Measurements from ENCODE around the gene GNB1. TPM values are rescaled to one million over a fixed set of nuclear protein-coding genes. Genes with fewer than 3 reads are reported as not detected.
"Not testable (repeated sequence)": the region's sequence is repeated elsewhere in the genome, so short reads cannot be mapped to it uniquely, and the experiment has no call there.

GNB1 gene
- total RNA-seq, 1 experiment from 2014 or later = 93.7 TPM

- Histone ChIP-seq H3K27me3 (ENCODE audit: low read length) (no peaks in the 10 kb centered on the region), H4K20me1 (ENCODE audit: insufficient read depth, low read depth, low read length) (peaks cover 42% of the 10 kb centered on the region; the same call in 1 of the 2 replicates), H3K36me3 (ENCODE audit: insufficient read depth, low read length) (peaks cover 15% of the 10 kb centered on the region; the same call in 1 of the 2 replicates), H3K4me2 (ENCODE audit: low read depth, low read length, poor library complexity, severe bottlenecking) (no peak overlapping the region), H3K4me3 (ENCODE audit: low read length) (no peak overlapping the region), H3K9ac (ENCODE audit: low read length) (no peak overlapping the region), H3K79me2 (ENCODE audit: low read length) (peaks cover 99% of the 10 kb centered on the region), H2AFZ (ENCODE audit: low read length) (no peak overlapping the region), H3K9me3 (ENCODE audit: low read length) (no peaks in the 10 kb centered on the region), H3K9me2 (replicated peaks; ENCODE audit: insufficient read depth, low read length) (no peaks in the 10 kb centered on the region), H3K27ac (ENCODE audit: low read length) (peak overlapping the region; percentile 32), H3K4me1 (ENCODE audit: low read length) (peaks cover 28% of the 10 kb centered on the region)
- DNase-seq = no peak
Observed at GRCh38 chr1:1869469-1869868, 21.4 kb downstream of the GNB1 start.

GRCh38 chr1:1867164-1867563, 23.7 kb downstream of the GNB1 start:
- Histone ChIP-seq H3K9me3 (ENCODE audit: low read length) (no peaks in the 10 kb centered on the region), H3K4me2 (ENCODE audit: low read depth, low read length, poor library complexity, severe bottlenecking) (no peak overlapping the region), H3K4me3 (ENCODE audit: low read length) (no peak overlapping the region), H3K36me3 (ENCODE audit: insufficient read depth, low read length) (peaks cover 13% of the 10 kb centered on the region; the same call in 1 of the 2 replicates), H2AFZ (ENCODE audit: low read length) (no peak overlapping the region), H3K4me1 (ENCODE audit: low read length) (peaks cover 52% of the 10 kb centered on the region), H3K27me3 (ENCODE audit: low read length) (no peaks in the 10 kb centered on the region), H3K9ac (ENCODE audit: low read length) (no peak overlapping the region), H4K20me1 (ENCODE audit: insufficient read depth, low read depth, low read length) (peaks cover 43% of the 10 kb centered on the region), H3K27ac (ENCODE audit: low read length) (0 out of 2 replicates have a peak overlapping the region, but pooled peaks have one; percentile 6), H3K9me2 (replicated peaks; ENCODE audit: insufficient read depth, low read length) (no peaks in the 10 kb centered on the region), H3K79me2 (ENCODE audit: low read length) (peaks cover 100% of the 10 kb centered on the region)
- no peak for DNase-seq

- peaks cover 100% of the 10 kb centered on the region for H3K79me2 ChIP-seq (ENCODE audit: low read length)
- H3K9ac ChIP-seq (ENCODE audit: low read length) = peak overlapping the region; percentile 32
- peaks cover 65% of the 10 kb centered on the region for H4K20me1 ChIP-seq (ENCODE audit: insufficient read depth, low read depth, low read length)
- H3K9me3 ChIP-seq (ENCODE audit: low read length) = no peaks in the 10 kb centered on the region
- peak overlapping the region; percentile 28 for H3K4me2 ChIP-seq (ENCODE audit: low read depth, low read length, poor library complexity, severe bottlenecking)
- no peaks in the 10 kb centered on the region for H3K27me3 ChIP-seq (ENCODE audit: low read length)
- no peak overlapping the region for H2AFZ ChIP-seq (ENCODE audit: low read length)
- no peaks in the 10 kb centered on the region for H3K9me2 ChIP-seq (replicated peaks; ENCODE audit: insufficient read depth, low read length)
- H3K4me3 ChIP-seq (ENCODE audit: low read length) = no peak overlapping the region
- peak overlapping the region; percentile 83 for H3K27ac ChIP-seq (ENCODE audit: low read length)
- DNase-seq = no peak
- peaks cover 88% of the 10 kb centered on the region for H3K4me1 ChIP-seq (ENCODE audit: low read length)
- H3K36me3 ChIP-seq (ENCODE audit: insufficient read depth, low read length) = peaks cover 11% of the 10 kb centered on the region; the same call in 1 of the 2 replicates
Observed at GRCh38 chr1:1862905-1863547, 27.9 kb downstream of the GNB1 start.

DNA sequence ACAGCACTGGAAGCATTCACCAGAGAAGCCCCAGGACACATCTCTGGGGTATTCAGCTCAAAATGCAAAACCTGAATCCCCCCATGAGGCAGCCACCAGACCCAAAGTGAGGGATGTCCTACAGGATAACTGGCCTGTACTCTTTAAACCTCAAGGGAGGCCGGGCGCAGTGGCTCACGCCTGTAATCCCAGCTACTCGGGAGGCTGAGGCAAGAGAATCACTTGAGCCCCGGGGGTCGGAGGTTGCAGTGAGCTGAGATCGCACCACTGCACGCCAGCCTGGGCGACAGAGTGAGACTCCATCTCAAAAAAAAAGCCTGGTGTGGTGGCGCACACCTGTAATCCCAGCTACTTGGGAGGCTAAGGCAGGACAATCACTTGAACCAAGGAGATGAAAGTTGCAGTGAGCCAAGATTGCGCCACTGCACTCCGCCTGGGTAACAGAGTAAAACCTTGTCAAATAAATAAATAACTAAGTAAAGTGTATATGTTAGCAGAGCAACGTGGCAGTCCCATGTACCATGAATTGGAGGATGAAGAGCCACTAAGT, 29.1 kb downstream of the GNB1 start:
- peak overlapping the region; percentile 56 for H3K9ac ChIP-seq (ENCODE audit: low read length)
- not testable (repeated sequence) for DNase-seq; H3K4me3 ChIP-seq (ENCODE audit: low read length); H3K27me3 ChIP-seq (ENCODE audit: low read length); H3K9me3 ChIP-seq (ENCODE audit: low read length); H2AFZ ChIP-seq (ENCODE audit: low read length); H3K9me2 ChIP-seq (replicated peaks; ENCODE audit: insufficient read depth, low read length)
- peak overlapping the region; percentile 83 for H3K27ac ChIP-seq (ENCODE audit: low read length)
- H4K20me1 ChIP-seq (ENCODE audit: insufficient read depth, low read depth, low read length) = peaks cover 77% of the 10 kb centered on the region
- peaks cover 100% of the 10 kb centered on the region for H3K79me2 ChIP-seq (ENCODE audit: low read length)
- peaks cover 97% of the 10 kb centered on the region for H3K4me1 ChIP-seq (ENCODE audit: low read length)
- peak overlapping the region; percentile 22 for H3K4me2 ChIP-seq (ENCODE audit: low read depth, low read length, poor library complexity, severe bottlenecking)
- H3K36me3 ChIP-seq (ENCODE audit: insufficient read depth, low read length) = peaks cover 11% of the 10 kb centered on the region; the same call in 1 of the 2 replicates

DNA sequence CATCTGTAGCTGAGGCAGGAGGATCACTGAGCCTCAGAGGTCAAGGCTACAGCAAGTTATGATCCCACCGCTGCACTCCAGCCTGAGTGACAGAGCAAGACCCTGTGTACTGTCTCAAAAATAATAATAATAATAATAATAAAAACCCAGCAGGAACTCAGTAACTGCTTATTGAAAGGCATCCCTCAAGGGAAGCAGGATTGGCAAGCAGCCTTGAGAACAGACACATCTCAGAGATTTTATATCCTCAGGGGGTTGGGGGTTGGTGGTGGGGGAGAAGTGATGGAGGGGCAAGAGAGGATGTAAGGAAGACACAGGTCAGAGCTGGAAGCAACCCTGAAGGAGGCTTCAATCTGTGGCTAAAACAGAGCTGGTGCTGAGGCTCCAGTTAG, 29.6 kb downstream of the GNB1 start:
- peak overlapping the region; percentile 22 for H3K4me2 ChIP-seq (ENCODE audit: low read depth, low read length, poor library complexity, severe bottlenecking)
- H3K36me3 ChIP-seq (ENCODE audit: insufficient read depth, low read length) = peaks cover 11% of the 10 kb centered on the region; the same call in 1 of the 2 replicates
- no peak overlapping the region for H2AFZ ChIP-seq (ENCODE audit: low read length)
- H3K27me3 ChIP-seq (ENCODE audit: low read length) = no peaks in the 10 kb centered on the region
- peaks cover 100% of the 10 kb centered on the region for H3K79me2 ChIP-seq (ENCODE audit: low read length)
- peak overlapping the region; percentile 83 for H3K27ac ChIP-seq (ENCODE audit: low read length)
- H3K4me1 ChIP-seq (ENCODE audit: low read length) = peaks cover 99% of the 10 kb centered on the region
- H3K9me3 ChIP-seq (ENCODE audit: low read length) = no peaks in the 10 kb centered on the region
- H4K20me1 ChIP-seq (ENCODE audit: insufficient read depth, low read depth, low read length) = peaks cover 82% of the 10 kb centered on the region
- H3K9me2 ChIP-seq (replicated peaks; ENCODE audit: insufficient read depth, low read length) = no peaks in the 10 kb centered on the region
- DNase-seq = no peak
- H3K9ac ChIP-seq (ENCODE audit: low read length) = peak overlapping the region; percentile 56
- no peak overlapping the region for H3K4me3 ChIP-seq (ENCODE audit: low read length)

DNA sequence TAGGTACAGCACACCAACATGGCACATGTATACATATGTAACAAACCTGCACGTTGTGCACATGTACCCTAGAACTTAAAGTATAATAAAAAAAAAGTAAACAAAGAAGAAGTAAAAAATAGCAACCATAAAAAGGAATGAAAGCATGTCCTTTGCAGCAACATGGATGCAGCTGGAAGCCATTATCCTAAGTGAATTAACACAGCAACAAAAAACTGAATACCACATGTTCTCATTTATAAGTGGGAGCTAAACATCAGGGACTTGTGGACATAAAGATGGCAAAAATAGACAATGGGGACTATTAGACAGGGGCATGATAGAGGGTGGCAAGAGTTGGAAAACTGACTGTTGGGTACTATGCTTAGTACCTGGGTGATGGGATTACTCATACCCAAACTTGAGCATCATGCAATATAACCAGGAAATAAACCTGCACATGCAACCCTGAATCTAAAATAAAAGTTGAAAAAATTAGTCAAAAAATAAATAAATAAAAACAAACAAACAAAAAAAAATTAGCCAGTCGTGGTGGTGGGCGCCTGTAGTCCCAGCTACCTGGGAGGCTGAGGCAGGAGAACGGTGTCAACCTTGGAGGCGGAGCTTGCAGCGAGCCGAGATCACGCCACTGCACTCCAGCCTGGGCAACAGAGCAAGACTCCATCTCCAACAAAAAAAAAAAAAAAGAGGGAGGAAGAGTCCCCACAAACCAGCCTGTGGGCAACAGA, 30.8 kb downstream of the GNB1 start:
- Histone ChIP-seq H3K27ac (ENCODE audit: low read length) (peak overlapping the region; percentile 83; the same call in 1 of the 2 replicates), H3K79me2 (ENCODE audit: low read length) (peaks cover 100% of the 10 kb centered on the region), H4K20me1 (ENCODE audit: insufficient read depth, low read depth, low read length) (peaks cover 80% of the 10 kb centered on the region), H3K36me3 (ENCODE audit: insufficient read depth, low read length) (peaks cover 11% of the 10 kb centered on the region; the same call in 1 of the 2 replicates), H3K4me1 (ENCODE audit: low read length) (peaks cover 91% of the 10 kb centered on the region)
- not testable (repeated sequence) for H3K4me3 ChIP-seq (ENCODE audit: low read length); H3K9me3 ChIP-seq (ENCODE audit: low read length); H2AFZ ChIP-seq (ENCODE audit: low read length); H3K4me2 ChIP-seq (ENCODE audit: low read depth, low read length, poor library complexity, severe bottlenecking); H3K9me2 ChIP-seq (replicated peaks; ENCODE audit: insufficient read depth, low read length); H3K9ac ChIP-seq (ENCODE audit: low read length); DNase-seq; H3K27me3 ChIP-seq (ENCODE audit: low read length)

DNA sequence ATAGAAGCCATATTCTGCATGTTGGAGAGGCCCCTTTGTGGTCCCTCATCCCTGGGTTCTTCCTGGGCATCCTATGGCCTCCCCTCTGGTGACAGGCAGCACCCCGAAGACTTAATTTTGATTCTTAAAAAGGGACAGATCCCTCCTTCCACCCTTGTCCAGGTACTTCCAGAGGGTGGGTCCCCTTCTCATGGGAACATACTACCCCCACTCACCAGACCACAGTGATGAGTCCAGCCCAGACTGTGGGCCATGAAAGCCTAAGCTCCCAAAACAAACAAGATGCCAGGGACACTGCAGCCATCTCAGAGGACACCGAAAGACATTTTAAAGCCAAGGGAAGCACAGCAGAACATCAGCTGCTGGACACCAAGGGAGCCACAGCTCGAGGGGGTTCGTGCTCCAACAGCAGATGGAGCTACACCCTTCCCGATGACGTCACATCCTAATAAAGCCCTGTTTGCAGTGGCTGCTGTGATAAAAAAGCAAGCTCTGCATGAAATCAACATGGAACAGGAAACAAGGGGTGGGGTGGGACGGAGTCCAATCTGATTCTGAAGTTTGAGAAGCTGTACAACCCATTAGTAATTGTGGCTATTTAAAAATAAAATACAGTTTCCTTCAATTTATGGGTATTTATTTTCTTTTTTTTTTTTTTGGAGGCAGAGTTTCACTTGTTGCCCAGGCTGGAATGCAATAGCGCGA, 32.4 kb downstream of the GNB1 start:
- peaks cover 75% of the 10 kb centered on the region for H3K4me1 ChIP-seq (ENCODE audit: low read length)
- peak overlapping the region; percentile 18; the same call in 1 of the 2 replicates for H3K9ac ChIP-seq (ENCODE audit: low read length)
- no peak overlapping the region for H3K4me3 ChIP-seq (ENCODE audit: low read length)
- H3K27ac ChIP-seq (ENCODE audit: low read length) = peak overlapping the region; percentile 73
- H3K9me2 ChIP-seq (replicated peaks; ENCODE audit: insufficient read depth, low read length) = no peaks in the 10 kb centered on the region
- H2AFZ ChIP-seq (ENCODE audit: low read length) = no peak overlapping the region
- H3K36me3 ChIP-seq (ENCODE audit: insufficient read depth, low read length) = peaks cover 10% of the 10 kb centered on the region; the same call in 1 of the 2 replicates
- peaks cover 85% of the 10 kb centered on the region for H4K20me1 ChIP-seq (ENCODE audit: insufficient read depth, low read depth, low read length)
- no peak for DNase-seq
- peak overlapping the region; percentile 25 for H3K4me2 ChIP-seq (ENCODE audit: low read depth, low read length, poor library complexity, severe bottlenecking)
- no peaks in the 10 kb centered on the region for H3K27me3 ChIP-seq (ENCODE audit: low read length)
- H3K79me2 ChIP-seq (ENCODE audit: low read length) = peaks cover 100% of the 10 kb centered on the region
- H3K9me3 ChIP-seq (ENCODE audit: low read length) = no peaks in the 10 kb centered on the region
